Stimulated activated naive CD8-positive, alpha-beta T cell treated with anti-CD3 and anti-CD28 coated beads, Interleukin-15, Interleukin-2, amounts not matched to agents 100 ng/mL and 50 ng/mL, for 24 hours (primary cell): ENCODE data around the gene ZYG11A.
"Not testable (repeated sequence)": the region's sequence is repeated elsewhere in the genome, so short reads cannot be mapped to it uniquely, and the experiment has no call there.

Experiments
- H3K27ac Mint-ChIP-seq: one replicate; pipeline ENCODE4 v1.8.0; 2021; ENCODE audit warnings: mild to moderate bottlenecking, mixed read lengths
- H3K27me3 Mint-ChIP-seq: one replicate; pipeline ENCODE4 v1.8.0; 2021; ENCODE audit warnings: mixed read lengths
- H3K36me3 Mint-ChIP-seq: one replicate; pipeline ENCODE4 v1.8.0; 2021; ENCODE audit warnings: low read depth, mixed read lengths
- H3K4me1 Mint-ChIP-seq: one replicate; pipeline ENCODE4 v1.8.0; 2021; ENCODE audit warnings: low read depth, mixed read lengths
- H3K4me3 Mint-ChIP-seq: one replicate; pipeline ENCODE4 v1.8.0; 2021; ENCODE audit warnings: mild to moderate bottlenecking, mixed read lengths
- H3K9me3 Mint-ChIP-seq: one replicate; pipeline ENCODE4 v1.8.0; 2021; ENCODE audit warnings: mixed read lengths

The ZYG11A gene

DNA sequence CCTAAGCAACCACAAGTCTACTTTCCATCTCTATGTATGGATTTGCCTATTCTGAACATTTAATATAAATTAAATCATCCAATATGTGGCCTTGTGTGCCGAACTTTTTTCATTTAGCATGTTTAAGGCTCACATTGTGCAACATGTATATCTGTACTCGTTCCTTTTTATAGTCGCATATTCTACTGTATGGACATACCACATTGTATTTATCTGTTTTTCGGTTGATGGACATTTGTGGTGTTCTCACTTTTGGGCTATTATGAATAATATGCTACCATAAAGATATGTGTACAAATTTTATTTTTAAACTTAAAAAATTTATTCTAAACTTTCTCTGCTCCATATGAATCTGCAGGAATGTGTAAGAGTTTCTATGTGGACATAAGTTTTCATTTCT, 13.0 kb downstream of the ZYG11A start:
- Mint-ChIP-seq H3K9me3 (no peaks in the 10 kb centered on the region), H3K27ac (no peak overlapping the region), H3K27me3 (peaks cover 15% of the 10 kb centered on the region), H3K4me3 (no peak overlapping the region), H3K36me3 (no peaks in the 10 kb centered on the region), H3K4me1 (no peaks in the 10 kb centered on the region)

DNA sequence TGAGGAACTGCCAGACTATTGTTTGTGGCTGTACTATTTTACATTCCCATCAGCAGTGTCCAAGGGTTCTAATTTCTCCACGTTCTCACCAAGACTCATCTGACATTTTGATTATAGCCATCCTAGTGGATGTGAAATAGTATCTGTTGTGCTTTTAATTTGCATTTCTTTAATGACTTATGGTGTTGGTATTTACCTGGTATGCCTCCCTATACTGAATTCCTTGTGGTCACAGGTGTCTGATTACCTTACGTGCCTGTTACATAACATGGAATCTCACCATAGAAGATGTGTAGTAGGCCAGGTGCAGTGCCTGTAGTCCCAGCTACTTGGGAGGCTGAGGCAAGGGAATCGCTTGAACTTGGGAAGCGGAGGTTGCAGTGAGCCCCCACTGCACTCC, 13.5 kb downstream of the ZYG11A start:
- Mint-ChIP-seq H3K9me3 (no peaks in the 10 kb centered on the region), H3K4me3 (no peak overlapping the region)

DNA sequence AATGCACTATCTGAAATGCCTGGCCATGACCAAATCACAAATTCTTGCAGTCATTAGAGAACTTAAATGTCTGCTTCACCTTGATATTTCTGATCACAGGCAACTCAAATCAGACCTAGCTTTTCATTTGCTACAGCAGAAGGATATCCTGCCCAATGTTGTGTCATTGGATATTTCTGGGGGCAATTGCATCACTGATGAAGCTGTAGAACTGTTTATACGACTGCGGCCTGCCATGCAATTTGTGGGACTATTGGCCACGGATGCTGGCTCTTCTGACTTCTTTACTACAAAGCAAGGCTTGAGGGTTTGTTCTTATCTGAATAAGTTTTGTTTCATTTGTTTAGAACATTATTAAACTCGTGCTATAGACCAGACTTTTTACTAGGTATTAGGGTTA, 14.9 kb downstream of the ZYG11A start:
- H3K4me1 Mint-ChIP-seq = no peaks in the 10 kb centered on the region
- no peaks in the 10 kb centered on the region for H3K36me3 Mint-ChIP-seq
- no peaks in the 10 kb centered on the region for H3K9me3 Mint-ChIP-seq
- H3K4me3 Mint-ChIP-seq = no peak overlapping the region
- H3K27me3 Mint-ChIP-seq = peaks cover 8% of the 10 kb centered on the region
- no peak overlapping the region for H3K27ac Mint-ChIP-seq

More for the DNA sequence above, 13.5 kb downstream of the ZYG11A start:
- Mint-ChIP-seq H3K4me1 (no peaks in the 10 kb centered on the region), H3K27me3 (peaks cover 10% of the 10 kb centered on the region), H3K36me3 (no peaks in the 10 kb centered on the region), H3K27ac (no peak overlapping the region)

DNA sequence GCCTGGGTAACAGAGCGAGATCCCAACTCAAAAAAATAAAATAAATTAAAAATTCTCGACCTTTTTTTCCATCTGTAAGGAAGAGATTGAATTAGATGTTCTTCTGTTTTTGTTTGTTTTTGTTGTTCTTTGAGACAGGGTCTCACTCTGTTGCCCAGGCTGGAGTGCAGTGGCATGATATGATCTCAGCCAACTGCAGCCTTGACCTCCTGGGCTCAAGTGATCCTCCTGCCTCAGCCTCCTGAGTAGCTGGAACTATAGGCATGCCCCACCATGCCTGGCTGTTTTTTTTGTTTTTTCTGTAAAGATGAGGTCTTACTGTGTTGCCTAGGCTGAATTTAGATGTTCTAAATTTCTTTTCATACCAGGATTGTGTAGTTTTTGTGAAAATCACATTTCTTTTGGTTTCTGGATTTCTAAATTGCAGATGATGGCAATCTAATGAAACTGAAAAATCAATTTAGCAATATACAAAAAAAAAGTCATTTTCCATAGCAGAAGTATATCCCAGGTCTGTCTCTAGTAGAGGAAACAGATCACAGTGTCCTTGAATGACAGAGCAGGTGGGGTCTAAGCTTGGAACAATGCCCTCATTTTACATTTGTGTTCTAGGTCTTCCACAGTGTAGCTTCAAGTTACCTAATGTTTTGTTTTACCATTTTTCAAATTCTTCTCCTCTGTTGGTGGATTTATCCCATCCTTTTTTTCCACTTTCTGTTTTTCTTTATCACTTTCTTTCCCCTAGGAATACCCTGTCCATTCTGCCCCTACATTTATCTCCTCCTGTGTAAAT, 20.3 kb downstream of the ZYG11A start:
- H3K27me3 Mint-ChIP-seq = peaks cover 4% of the 10 kb centered on the region
- no peaks in the 10 kb centered on the region for H3K9me3 Mint-ChIP-seq
- no peaks in the 10 kb centered on the region for H3K4me1 Mint-ChIP-seq
- H3K27ac Mint-ChIP-seq = no peak overlapping the region
- H3K36me3 Mint-ChIP-seq = no peaks in the 10 kb centered on the region
- no peak overlapping the region for H3K4me3 Mint-ChIP-seq

DNA sequence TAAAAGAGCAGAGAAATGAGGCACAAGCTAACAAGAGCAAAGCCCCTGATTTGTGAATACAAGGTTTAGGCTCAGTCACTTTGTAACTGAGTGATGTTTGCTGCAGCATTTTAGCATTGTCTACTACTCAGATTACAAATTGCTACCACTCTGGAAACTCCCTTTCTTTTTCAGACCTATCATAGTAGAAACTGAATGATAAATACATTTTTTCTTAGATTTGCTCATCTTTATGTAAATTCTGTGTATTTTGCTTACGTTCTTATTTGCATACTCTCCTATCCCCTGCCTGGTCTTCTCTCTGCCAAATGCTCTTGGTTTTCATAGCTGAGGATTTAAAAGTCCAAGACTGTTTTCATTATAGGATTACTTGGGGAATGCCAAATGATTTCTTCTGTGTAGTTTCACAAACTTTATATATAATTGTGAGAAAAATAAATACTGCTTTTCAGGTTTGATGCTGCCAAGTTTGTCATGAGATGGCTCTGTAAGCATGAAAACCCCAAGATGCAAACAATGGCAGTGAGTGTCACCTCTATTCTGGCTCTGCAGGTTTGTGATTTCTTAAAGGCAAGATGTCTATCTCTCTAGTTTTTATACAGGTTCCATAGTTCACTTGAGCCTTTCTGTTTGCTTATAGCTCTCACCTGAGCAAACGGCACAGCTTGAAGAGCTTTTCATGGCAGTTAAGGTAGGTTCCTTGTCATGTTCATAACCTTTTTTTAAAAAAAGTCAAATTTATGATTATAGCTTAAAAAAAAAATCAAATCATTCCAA, 24.7 kb downstream of the ZYG11A start:
- Mint-ChIP-seq H3K4me3 (no peak overlapping the region), H3K36me3 (no peaks in the 10 kb centered on the region), H3K4me1 (no peaks in the 10 kb centered on the region), H3K9me3 (no peaks in the 10 kb centered on the region), H3K27me3 (peaks cover 12% of the 10 kb centered on the region), H3K27ac (no peak overlapping the region)

DNA sequence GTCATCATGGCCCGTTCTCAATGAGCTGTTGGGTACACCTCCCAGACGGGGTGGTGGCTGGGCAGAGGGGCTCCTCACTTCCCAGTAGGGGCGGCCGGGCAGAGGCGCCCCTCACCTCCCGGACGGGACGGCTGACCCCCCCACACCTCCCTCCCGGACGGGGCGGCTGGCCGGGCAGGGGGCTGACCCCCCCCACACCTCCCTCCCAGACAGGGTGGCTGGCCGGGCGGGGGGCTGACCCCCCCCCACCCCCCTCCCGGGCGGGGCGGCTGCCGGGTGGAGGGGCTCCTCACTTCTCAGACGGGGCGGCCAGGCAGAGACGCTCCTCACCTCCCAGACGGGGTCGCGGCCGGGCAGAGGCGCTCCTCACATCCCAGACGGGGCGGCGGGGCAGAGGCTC, 27.2 kb downstream of the ZYG11A start:
- not testable (repeated sequence) for H3K36me3 Mint-ChIP-seq, H3K4me3 Mint-ChIP-seq, H3K27ac Mint-ChIP-seq, H3K9me3 Mint-ChIP-seq, H3K4me1 Mint-ChIP-seq
- peaks cover 12% of the 10 kb centered on the region for H3K27me3 Mint-ChIP-seq

DNA sequence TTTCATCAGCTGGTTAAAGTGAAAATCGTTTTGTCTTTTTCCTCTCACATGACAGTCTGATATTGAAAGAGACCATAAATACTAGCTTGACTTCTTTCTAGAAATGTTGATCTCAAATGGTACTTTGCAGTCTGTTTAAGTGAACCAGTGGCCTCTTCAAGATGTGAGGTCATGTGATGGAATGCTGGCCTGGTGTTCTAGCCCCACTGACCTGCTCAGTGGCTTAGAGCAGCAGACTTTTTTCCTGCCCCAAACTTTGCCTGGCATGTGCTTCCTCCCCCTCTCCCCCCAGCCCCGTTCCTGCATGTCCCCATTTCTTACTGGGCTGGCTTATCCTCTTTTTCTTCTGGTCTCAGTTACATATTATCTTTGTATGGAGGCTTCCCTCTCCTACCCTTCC, 34.3 kb downstream of the ZYG11A start:
- no peaks in the 10 kb centered on the region for H3K4me1 Mint-ChIP-seq
- no peaks in the 10 kb centered on the region for H3K36me3 Mint-ChIP-seq
- H3K4me3 Mint-ChIP-seq = no peak overlapping the region
- H3K27ac Mint-ChIP-seq = no peak overlapping the region
- no peaks in the 10 kb centered on the region for H3K9me3 Mint-ChIP-seq
- peaks cover under 1% of the 10 kb centered on the region for H3K27me3 Mint-ChIP-seq

DNA sequence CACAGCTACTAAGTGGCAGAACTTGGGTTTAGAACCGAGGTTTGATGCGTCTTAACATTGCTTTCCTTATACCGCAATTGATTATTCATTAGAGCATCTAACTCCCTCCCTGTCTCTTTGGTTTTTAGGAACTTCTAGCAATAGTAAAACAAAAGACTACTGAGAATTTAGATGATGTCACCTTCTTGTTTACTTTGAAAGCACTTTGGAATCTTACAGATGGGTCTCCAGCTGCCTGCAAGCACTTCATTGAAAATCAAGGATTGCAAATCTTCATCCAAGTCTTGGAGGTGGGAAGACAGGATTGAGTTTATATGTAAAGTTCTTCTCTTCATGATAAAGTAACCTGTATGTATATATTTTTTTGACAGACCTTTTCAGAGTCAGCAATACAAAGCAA, 35.0 kb downstream of the ZYG11A start:
- H3K4me1 Mint-ChIP-seq = no peaks in the 10 kb centered on the region
- no peak overlapping the region for H3K4me3 Mint-ChIP-seq
- H3K9me3 Mint-ChIP-seq = no peaks in the 10 kb centered on the region
- H3K27ac Mint-ChIP-seq = no peak overlapping the region
- no peaks in the 10 kb centered on the region for H3K27me3 Mint-ChIP-seq
- no peaks in the 10 kb centered on the region for H3K36me3 Mint-ChIP-seq

DNA sequence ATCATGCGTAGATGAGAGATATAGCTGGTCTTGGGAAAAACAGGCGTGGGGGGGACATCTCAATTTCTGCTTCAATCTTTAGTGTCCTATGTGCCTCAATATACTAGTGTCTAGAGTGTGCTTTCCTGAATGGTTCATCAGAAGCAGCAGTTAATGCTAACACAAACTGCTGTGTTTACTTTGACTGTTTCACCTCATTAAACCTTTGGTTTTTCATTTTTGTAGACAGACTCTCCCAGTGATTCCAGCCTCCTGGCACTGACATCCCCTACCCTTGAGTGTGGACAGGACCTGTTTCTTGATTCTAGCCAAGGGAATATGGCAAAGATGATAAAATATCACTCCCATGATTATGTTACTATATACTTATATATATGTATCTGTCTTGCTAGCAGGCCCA, 37.6 kb downstream of the ZYG11A start:
- Mint-ChIP-seq H3K27ac (no peak overlapping the region), H3K27me3 (no peaks in the 10 kb centered on the region), H3K36me3 (no peaks in the 10 kb centered on the region), H3K9me3 (no peaks in the 10 kb centered on the region), H3K4me3 (no peak overlapping the region), H3K4me1 (no peaks in the 10 kb centered on the region)

DNA sequence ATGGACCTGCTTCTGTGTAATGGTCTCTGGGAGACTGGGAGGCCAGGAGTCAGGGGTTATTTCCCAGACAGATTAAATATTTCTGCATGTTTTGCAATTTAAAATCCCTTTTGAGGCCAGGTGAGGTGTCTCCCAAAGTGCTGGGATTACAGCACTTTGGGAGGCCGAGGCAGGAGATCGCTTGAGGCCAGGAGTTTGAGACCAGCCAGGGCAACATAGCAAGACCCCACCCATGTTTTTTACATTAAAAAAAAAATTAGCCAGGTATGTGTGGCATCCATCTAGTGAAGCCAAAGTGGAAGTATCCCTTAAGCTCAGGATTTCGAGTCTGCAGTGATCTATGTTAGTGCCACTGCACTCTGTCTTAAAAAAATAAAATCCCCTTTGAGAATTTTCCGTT, 44.9 kb downstream of the ZYG11A start:
- Mint-ChIP-seq H3K27me3 (no peaks in the 10 kb centered on the region), H3K4me1 (no peaks in the 10 kb centered on the region), H3K9me3 (no peaks in the 10 kb centered on the region), H3K27ac (no peak overlapping the region), H3K36me3 (no peaks in the 10 kb centered on the region), H3K4me3 (no peak overlapping the region)

DNA sequence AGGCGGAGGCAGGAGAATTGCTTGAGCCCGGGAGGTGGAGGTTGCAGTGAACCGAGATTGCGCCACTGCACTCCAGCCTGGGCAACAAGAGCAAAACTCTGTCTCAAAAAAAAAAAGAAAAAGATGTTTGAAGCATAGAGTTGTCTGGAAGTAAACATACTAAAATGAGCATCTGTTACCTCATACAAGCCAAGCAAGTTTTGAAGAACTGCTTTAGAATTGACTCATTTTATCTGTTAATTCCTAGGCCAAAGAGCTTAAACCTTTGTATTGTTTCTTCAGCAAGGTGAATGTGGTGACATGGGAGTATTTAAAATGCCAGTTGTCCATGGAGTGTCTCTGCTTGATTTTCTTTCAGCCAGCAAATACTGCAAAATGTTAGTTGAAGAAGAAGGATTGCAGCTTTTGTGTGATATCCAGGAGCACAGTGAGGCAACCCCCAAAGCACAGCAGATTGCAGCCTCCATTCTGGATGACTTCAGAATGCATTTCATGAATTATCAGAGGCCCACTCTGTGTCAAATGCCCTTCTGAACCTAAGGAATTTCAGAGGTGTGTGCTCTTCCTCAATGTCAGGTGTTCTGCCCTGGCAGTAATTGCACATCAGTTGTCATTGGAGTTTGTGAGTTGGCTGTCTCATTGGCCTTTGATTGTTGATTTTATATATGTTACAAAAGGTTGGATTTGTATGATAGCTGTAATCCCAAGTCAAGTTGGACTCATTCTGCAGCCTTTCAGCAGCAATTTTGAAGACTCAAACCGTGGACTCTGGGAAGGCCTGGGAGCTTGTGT, 50.1 kb downstream of the ZYG11A start:
- Mint-ChIP-seq H3K27ac (no peak overlapping the region), H3K36me3 (peaks cover 4% of the 10 kb centered on the region), H3K27me3 (no peaks in the 10 kb centered on the region)

DNA sequence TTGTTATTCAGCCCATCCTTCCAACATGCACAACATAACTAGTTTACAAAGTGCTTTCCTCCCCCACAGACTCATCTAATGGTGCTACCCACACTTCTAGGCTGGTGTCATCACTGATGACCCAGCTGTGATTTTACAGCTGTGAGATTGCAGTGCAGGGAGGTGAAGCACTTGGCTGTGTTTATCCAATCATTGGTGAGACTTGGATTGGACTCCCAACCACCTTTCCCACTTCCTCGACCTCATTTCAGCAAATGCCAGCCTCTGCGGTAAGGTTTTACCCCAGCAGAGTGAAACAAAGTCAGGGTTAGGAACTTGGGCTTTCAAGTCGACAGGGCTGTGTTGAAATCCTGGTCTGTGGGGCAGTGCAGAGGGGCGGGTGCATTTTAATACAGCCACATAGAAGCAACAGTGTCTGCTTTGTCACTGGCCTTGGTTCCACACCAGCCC, 56.9 kb downstream of the ZYG11A start:
- Mint-ChIP-seq H3K4me3 (no peak overlapping the region), H3K27me3 (no peaks in the 10 kb centered on the region), H3K27ac (no peak overlapping the region), H3K9me3 (no peaks in the 10 kb centered on the region), H3K4me1 (no peaks in the 10 kb centered on the region), H3K36me3 (peaks cover 7% of the 10 kb centered on the region)

More for the DNA sequence above, 50.1 kb downstream of the ZYG11A start:
- H3K9me3 Mint-ChIP-seq = no peaks in the 10 kb centered on the region
- no peak overlapping the region for H3K4me3 Mint-ChIP-seq
- no peaks in the 10 kb centered on the region for H3K4me1 Mint-ChIP-seq

DNA sequence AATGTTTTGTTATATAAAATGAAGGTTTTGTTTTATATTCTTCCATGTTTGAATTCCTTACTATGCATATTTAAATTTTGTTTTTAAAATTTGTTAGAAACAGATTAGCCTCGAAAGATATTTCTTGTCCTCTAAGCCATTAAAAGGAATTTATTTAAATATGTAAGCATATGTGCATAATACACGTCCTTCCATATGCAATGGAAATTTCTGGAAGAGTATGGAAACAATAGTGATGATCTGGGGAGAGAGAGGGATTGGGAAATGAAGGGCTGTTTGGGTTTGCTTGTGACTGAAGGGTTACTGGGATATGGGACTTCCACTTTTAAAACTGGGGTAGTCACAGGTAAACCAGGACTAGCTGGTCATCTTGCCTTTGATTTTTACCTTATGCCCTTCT, 57.8 kb downstream of the ZYG11A start:
- no peak overlapping the region for H3K27ac Mint-ChIP-seq
- no peaks in the 10 kb centered on the region for H3K27me3 Mint-ChIP-seq
- no peaks in the 10 kb centered on the region for H3K4me1 Mint-ChIP-seq
- no peaks in the 10 kb centered on the region for H3K9me3 Mint-ChIP-seq
- no peak overlapping the region for H3K4me3 Mint-ChIP-seq
- peaks cover 7% of the 10 kb centered on the region for H3K36me3 Mint-ChIP-seq

DNA sequence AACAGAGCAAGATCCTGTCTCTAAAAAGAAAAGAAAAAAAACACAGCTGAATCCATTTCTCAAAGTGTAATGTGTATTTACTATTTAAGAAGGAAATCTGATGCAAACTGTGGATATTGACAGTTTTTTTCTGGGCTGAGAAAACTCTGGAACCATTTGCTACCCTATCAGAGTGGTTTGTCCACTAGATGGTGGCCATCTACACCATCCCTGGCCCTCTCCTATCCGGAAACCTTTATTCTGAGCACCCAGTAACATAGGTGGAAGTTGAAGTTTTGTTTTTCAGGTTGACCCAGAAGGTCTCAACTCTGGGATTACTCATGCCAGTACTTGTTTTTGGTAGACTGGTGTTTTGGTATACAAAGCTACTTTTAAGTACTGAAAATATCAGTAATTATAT, 58.8 kb downstream of the ZYG11A start:
- H3K4me3 Mint-ChIP-seq = no peak overlapping the region

More for the DNA sequence above, 58.8 kb downstream of the ZYG11A start:
- Mint-ChIP-seq H3K36me3 (peaks cover 7% of the 10 kb centered on the region), H3K27ac (no peak overlapping the region), H3K27me3 (no peaks in the 10 kb centered on the region), H3K4me1 (no peaks in the 10 kb centered on the region), H3K9me3 (no peaks in the 10 kb centered on the region)
